Right hindlimb (tissue), 1 donor: ENCODE results near the gene LRRC41.
A peak's percentile ranks its signal among the peaks of the same experiment; 100 is the strongest.
"Not testable (repeated sequence)": the region's sequence is repeated elsewhere in the genome, so short reads cannot be mapped to it uniquely, and the experiment has no call there.

Experiments used
- DNase-seq: peaks from one replicate; pipeline ENCODE4 v3.0.0-alpha.2; 2018

LRRC41 gene

DNA sequence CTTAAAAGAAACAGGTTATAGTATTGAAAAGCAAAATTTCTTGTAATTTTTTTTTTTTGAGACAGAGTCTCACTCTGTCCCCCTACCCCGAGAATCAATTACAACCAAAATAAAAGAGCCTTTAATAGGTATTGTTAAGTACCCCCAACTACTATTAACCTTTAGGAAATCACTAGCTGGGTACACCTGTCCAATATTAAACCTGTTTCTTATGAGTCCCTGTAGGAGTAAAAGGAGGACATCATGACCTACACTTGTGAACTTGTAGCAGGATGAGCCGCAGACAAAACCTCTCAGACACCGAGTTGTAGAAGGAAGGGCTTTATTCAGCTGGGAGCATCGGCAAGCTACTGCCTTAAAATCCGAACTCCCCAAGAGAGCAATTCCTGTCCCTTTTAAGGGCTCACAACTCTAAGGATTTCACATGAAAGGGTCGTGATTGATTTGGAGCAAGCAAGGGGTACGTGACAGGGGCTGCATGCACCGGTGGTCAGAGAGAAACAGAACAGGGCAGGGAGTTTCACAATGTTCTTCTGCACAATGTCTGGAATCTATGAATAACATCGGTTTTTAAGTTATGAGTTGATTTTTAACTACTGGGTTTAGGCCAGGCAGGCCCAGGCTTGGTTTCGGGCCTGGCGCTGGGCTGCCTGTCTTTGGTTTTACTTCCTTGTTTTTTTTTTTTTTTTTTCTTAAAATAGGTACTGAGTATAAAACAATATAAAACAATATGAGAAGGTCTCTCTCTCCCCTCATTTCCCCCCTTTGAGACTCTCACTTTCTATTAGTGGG lies 22.1 kb upstream of the LRRC41 start:
- not testable (repeated sequence) for DNase-seq

GRCh38 chr1:46322191-46322590 lies 18.8 kb upstream of the LRRC41 start:
- not testable (repeated sequence) for DNase-seq

GRCh38 chr1:46319960-46320914 lies 16.8 kb upstream of the LRRC41 start:
- DNase-seq = not testable (repeated sequence)

- DNase-seq = not testable (repeated sequence)
These were observed 15.9 kb upstream of the LRRC41 start for GRCh38 chr1:46319301-46319700.

- no peak for DNase-seq
These were observed 13.9 kb upstream of the LRRC41 start for GRCh38 chr1:46317323-46317722.

- DNase-seq = no peak
These were observed 12.4 kb upstream of the LRRC41 start for GRCh38 chr1:46315669-46316403.

- DNase-seq = no peak
These were observed 6.9 kb upstream of the LRRC41 start for GRCh38 chr1:46310321-46310720.

GRCh38 chr1:46309401-46310159 lies 6.2 kb upstream of the LRRC41 start:
- DNase-seq = no peak

- no peak for DNase-seq
These were observed 2.7 kb upstream of the LRRC41 start for GRCh38 chr1:46306159-46306530.

GRCh38 chr1:46303872-46304326 lies 483 bp upstream of the LRRC41 start:
- DNase-seq = no peak

GRCh38 chr1:46302641-46303037 lies 777 bp downstream of the LRRC41 start:
- no peak for DNase-seq

- peak; percentile 75 for DNase-seq
These were observed 1.4 kb downstream of the LRRC41 start for GRCh38 chr1:46301808-46302640.

DNA sequence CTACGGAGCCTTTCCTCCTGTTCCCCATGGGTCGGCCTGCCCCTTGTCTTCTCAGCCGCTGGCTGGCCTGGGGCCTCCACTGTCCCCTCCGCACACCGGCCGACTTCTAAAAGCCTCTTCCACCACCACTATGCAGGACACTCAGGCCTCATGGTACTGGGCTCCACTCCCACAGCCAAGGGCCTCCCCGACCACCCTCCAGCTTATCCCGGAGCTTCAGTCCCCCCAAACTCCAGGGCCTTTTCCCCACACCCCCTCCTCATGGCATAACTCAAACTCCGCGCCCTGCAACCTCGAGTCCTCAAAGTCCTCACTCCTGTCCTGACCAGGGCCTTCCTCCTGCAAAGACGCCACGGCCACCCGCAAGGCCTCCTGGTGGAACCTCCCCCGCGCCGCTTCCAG lies 2.0 kb downstream of the LRRC41 start:
- no peak for DNase-seq

GRCh38 chr1:46300673-46301405 lies 2.6 kb downstream of the LRRC41 start:
- DNase-seq = peak; percentile 48

- no peak for DNase-seq
These were observed 5.0 kb downstream of the LRRC41 start for GRCh38 chr1:46298387-46298786.

DNA sequence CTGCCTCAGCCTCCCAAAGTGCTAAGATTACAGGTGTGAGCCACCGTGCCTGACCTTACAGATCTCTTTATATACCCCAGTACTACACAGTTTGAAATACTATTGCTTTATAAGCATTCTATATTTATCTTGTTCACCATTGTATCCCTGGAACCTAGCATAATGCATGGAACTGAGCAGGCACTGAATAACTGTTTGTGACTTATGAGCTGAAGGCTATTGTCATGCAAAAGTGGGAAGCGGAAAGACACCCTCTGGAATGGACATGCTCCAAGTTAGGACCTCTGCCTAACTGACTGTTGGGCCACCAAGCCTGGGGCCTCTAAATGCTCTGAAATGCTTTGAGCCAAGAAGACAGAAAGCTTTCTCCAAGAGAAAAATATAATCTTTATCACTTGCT lies 8.1 kb downstream of the LRRC41 start:
- DNase-seq = no peak

DNA sequence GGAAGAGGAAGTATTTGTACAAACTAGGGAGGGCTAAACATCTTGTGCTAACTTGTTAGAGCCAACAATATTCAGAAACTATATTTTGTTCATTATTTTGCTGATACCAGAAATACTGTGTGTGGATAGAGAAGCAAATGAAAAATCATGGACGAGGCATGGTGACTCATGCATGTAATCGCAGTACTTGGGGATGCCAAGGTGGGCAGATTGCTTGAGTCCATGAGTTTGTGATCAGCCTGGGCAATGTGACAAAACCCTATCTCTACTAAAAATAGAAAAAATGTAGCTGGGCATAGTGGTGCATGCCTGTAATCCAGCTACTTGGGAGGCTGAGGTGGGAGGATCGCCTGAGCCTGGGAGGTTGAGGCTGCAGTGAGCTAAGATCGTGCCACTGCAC lies 13.4 kb downstream of the LRRC41 start:
- DNase-seq = no peak

- DNase-seq = no peak
These were observed 14.3 kb downstream of the LRRC41 start for GRCh38 chr1:46289134-46289494.

- no peak for DNase-seq
These were observed 14.8 kb downstream of the LRRC41 start for GRCh38 chr1:46288485-46289133.
